Measurements from ENCODE around the gene RRP36.

RRP36 gene

GRCh38 chr6:43053545-43054205 is 32.3 kb downstream of the RRP36 start, which contains the start of gene CUL7 (continued):
- TF ChIP-seq ZNF350 (tag by site-specific recombination; IDR thresholded peaks at IDR 0.05) (no peak), ZNF138 (tag by site-specific recombination; IDR thresholded peaks at IDR 0.05; ENCODE audit: borderline replicate concordance) (0 out of 2 replicates have a peak, but pooled peaks have one; percentile 9), ZFP41 (tag by site-specific recombination; IDR thresholded peaks at IDR 0.05; ENCODE audit: borderline replicate concordance) (no peak), ZNF10 (tag by site-specific recombination; IDR thresholded peaks at IDR 0.05) (no peak; the same call in 1 of the 2 replicates), ZSCAN5A (tag by site-specific recombination; IDR thresholded peaks at IDR 0.05) (no peak), PRDM10 (tag by site-specific recombination; IDR thresholded peaks at IDR 0.05) (peak; percentile 75), ZNF223 (tag by site-specific recombination; IDR thresholded peaks at IDR 0.05) (no peak), CTCF (tag by site-specific recombination; IDR thresholded peaks at IDR 0.05) (peak; percentile 77; the same call in 1 of the 2 replicates), ZNF585B (tag by site-specific recombination; IDR thresholded peaks at IDR 0.05) (no peak), OVOL3 (tag by site-specific recombination; IDR thresholded peaks at IDR 0.05) (0 out of 2 replicates have a peak, but pooled peaks have one; percentile 39), ZNF830 (tag by site-specific recombination; IDR thresholded peaks at IDR 0.05; ENCODE audit: low read depth) (no peak), KLF7 (tag by site-specific recombination; IDR thresholded peaks at IDR 0.05; ENCODE audit: borderline replicate concordance) (peak; percentile 86), MYNN (tag by site-specific recombination; IDR thresholded peaks at IDR 0.05; ENCODE audit: borderline replicate concordance) (no peak), ZNF2 (tag by site-specific recombination; IDR thresholded peaks at IDR 0.05) (peak; percentile 63; the same call in 1 of the 2 replicates), MEIS1 (CRISPR knock-in tag; IDR thresholded peaks at IDR 0.05; ENCODE audit: borderline replicate concordance) (no peak), ZNF529 (tag by site-specific recombination; IDR thresholded peaks at IDR 0.05; ENCODE audit: insufficient replicate concordance) (no peak), TRIM28 (IDR thresholded peaks at IDR 0.05; ENCODE audit: borderline replicate concordance, low read length) (no peak), GLIS1 (tag by site-specific recombination; IDR thresholded peaks at IDR 0.05) (peak; percentile 86), ZNF37A (tag by site-specific recombination; IDR thresholded peaks at IDR 0.05) (no peak), ZSCAN30 (tag by site-specific recombination; IDR thresholded peaks at IDR 0.05) (peak; percentile 85), ZSCAN23 (tag by site-specific recombination; IDR thresholded peaks at IDR 0.05) (no peak)
- TF ChIP-seq, protein P1, sequence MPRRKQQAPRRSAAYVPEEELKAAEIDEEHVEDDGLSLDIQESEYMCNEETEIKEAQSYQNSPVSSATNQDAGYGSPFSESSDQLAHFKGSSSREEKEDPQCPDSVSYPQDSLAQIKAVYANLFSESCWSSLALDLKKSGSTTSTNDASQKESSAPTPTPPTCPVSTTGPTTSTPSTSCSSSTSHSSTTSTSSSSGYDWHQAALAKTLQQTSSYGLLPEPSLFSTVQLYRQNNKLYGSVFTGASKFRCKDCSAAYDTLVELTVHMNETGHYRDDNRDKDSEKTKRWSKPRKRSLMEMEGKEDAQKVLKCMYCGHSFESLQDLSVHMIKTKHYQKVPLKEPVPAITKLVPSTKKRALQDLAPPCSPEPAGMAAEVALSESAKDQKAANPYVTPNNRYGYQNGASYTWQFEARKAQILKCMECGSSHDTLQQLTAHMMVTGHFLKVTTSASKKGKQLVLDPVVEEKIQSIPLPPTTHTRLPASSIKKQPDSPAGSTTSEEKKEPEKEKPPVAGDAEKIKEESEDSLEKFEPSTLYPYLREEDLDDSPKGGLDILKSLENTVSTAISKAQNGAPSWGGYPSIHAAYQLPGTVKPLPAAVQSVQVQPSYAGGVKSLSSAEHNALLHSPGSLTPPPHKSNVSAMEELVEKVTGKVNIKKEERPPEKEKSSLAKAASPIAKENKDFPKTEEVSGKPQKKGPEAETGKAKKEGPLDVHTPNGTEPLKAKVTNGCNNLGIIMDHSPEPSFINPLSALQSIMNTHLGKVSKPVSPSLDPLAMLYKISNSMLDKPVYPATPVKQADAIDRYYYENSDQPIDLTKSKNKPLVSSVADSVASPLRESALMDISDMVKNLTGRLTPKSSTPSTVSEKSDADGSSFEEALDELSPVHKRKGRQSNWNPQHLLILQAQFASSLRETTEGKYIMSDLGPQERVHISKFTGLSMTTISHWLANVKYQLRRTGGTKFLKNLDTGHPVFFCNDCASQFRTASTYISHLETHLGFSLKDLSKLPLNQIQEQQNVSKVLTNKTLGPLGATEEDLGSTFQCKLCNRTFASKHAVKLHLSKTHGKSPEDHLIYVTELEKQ (tag by site-specific recombination; IDR thresholded peaks at IDR 0.05; ENCODE audit: borderline replicate concordance) = no peak
- TF ChIP-seq, protein P2, sequence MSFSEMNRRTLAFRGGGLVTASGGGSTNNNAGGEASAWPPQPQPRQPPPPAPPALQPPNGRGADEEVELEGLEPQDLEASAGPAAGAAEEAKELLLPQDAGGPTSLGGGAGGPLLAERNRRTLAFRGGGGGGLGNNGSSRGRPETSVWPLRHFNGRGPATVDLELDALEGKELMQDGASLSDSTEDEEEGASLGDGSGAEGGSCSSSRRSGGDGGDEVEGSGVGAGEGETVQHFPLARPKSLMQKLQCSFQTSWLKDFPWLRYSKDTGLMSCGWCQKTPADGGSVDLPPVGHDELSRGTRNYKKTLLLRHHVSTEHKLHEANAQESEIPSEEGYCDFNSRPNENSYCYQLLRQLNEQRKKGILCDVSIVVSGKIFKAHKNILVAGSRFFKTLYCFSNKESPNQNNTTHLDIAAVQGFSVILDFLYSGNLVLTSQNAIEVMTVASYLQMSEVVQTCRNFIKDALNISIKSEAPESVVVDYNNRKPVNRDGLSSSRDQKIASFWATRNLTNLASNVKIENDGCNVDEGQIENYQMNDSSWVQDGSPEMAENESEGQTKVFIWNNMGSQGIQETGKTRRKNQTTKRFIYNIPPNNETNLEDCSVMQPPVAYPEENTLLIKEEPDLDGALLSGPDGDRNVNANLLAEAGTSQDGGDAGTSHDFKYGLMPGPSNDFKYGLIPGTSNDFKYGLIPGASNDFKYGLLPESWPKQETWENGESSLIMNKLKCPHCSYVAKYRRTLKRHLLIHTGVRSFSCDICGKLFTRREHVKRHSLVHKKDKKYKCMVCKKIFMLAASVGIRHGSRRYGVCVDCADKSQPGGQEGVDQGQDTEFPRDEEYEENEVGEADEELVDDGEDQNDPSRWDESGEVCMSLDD (tag by site-specific recombination; IDR thresholded peaks at IDR 0.05) = 0 out of 2 replicates have a peak, but pooled peaks have one; percentile 59
- TF ChIP-seq, protein P3, sequence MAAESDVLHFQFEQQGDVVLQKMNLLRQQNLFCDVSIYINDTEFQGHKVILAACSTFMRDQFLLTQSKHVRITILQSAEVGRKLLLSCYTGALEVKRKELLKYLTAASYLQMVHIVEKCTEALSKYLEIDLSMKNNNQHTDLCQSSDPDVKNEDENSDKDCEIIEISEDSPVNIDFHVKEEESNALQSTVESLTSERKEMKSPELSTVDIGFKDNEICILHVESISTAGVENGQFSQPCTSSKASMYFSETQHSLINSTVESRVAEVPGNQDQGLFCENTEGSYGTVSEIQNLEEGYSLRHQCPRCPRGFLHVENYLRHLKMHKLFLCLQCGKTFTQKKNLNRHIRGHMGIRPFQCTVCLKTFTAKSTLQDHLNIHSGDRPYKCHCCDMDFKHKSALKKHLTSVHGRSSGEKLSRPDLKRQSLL (tag by site-specific recombination; IDR thresholded peaks at IDR 0.05) = no peak
